SK-N-SH treated with all-trans-retinoic acid at 6 μM for 48 hours (cell line): ENCODE measurements around the gene ZDHHC5.

ENCODE experiments used
- ATAC-seq: fragments of 200-7000 bp; cut with Tn5 transposase; 3 replicates; pipeline ENCODE4 v1.9.1; 2020; ENCODE audit warnings: mild to moderate bottlenecking, moderate library complexity
- ARNTL ChIP-seq: fragments of 450-650 bp; formaldehyde crosslinking; IDR thresholded peaks from 2 replicates; pipeline ENCODE4 v1.5.0; 2020; ENCODE audit warnings: low read depth, mild to moderate bottlenecking, moderate library complexity, borderline replicate concordance
- BACH2 ChIP-seq: fragments of 250-450 bp; sonication (Bioruptor Pico); IDR thresholded peaks from 2 replicates; pipeline ENCODE4 v1.9.0; 2021; ENCODE audit warnings: mild to moderate bottlenecking, borderline replicate concordance
- CSDC2 ChIP-seq: fragments of 250-450 bp; sonication (Bioruptor Pico); IDR thresholded peaks from 2 replicates; pipeline ENCODE4 v1.5.0; 2020; ENCODE audit warnings: mild to moderate bottlenecking, moderate library complexity
- GLIS3 ChIP-seq: fragments of 250-450 bp; sonication (Bioruptor Pico); IDR thresholded peaks from 2 replicates; pipeline ENCODE4 v1.5.0; 2020; ENCODE audit warnings: mild to moderate bottlenecking, moderate library complexity
- ISL1 ChIP-seq: fragments of 250-450 bp; sonication (Bioruptor Pico); IDR thresholded peaks from 2 replicates; pipeline ENCODE4 v2.1.2; 2022; ENCODE audit warnings: mild to moderate bottlenecking, moderate library complexity
- OSR1 ChIP-seq: fragments of 250-450 bp; sonication (Bioruptor Pico); IDR thresholded peaks from 2 replicates; pipeline ENCODE4 v1.8.0; 2022; ENCODE audit warnings: moderate library complexity, mild to moderate bottlenecking, inconsistent platforms
- PPARA ChIP-seq: fragments of 250-450 bp; sonication (Bioruptor Pico); IDR thresholded peaks from 2 replicates; pipeline ENCODE4 v1.5.0; 2020; ENCODE audit warnings: mild to moderate bottlenecking, borderline replicate concordance
- RARB ChIP-seq: fragments of 250-450 bp; sonication (Bioruptor Pico); IDR thresholded peaks from 2 replicates; pipeline ENCODE4 v1.8.0; 2021; ENCODE audit warnings: mild to moderate bottlenecking, moderate library complexity
- SNAI2 ChIP-seq: fragments of 250-450 bp; sonication (Bioruptor Pico); IDR thresholded peaks from 2 replicates; pipeline ENCODE4 v1.5.0; 2020; ENCODE audit warnings: mild to moderate bottlenecking, moderate library complexity
- TCF4 ChIP-seq: fragments of 250-450 bp; sonication (Bioruptor Pico); IDR thresholded peaks from 2 replicates; pipeline ENCODE4 v1.8.0; 2021; ENCODE audit warnings: mild to moderate bottlenecking, moderate library complexity, borderline replicate concordance
- TOX ChIP-seq: fragments of 250-450 bp; sonication (Bioruptor Pico); IDR thresholded peaks from 2 replicates; pipeline ENCODE4 v1.8.0; 2021; ENCODE audit warnings: mild to moderate bottlenecking, moderate library complexity, borderline replicate concordance
- ZC3H10 ChIP-seq: fragments of 250-450 bp; sonication (Bioruptor Pico); IDR thresholded peaks from 2 replicates; pipeline ENCODE4 v1.5.1; 2021; ENCODE audit warnings: mild to moderate bottlenecking, moderate library complexity
- ZFP3 ChIP-seq: fragments of 250-450 bp; sonication (Bioruptor Pico); IDR thresholded peaks from 2 replicates; pipeline ENCODE4 v1.5.0; 2020; ENCODE audit warnings: mild to moderate bottlenecking, moderate library complexity
- ZFP30 ChIP-seq: fragments of 450-650 bp; formaldehyde crosslinking; IDR thresholded peaks from 2 replicates; pipeline ENCODE4 v1.5.0; 2022; ENCODE audit warnings: mild to moderate bottlenecking, moderate library complexity
- ZNF565 ChIP-seq: fragments of 450-650 bp; formaldehyde crosslinking; conservative IDR thresholded peaks from 2 replicates; pipeline ENCODE4 v1.5.0; 2020; ENCODE audit warnings: low read depth, mild to moderate bottlenecking, moderate library complexity
- ZNF70 ChIP-seq: fragments of 450-650 bp; formaldehyde crosslinking; IDR thresholded peaks from 2 replicates; pipeline ENCODE4 v1.5.0; 2020; ENCODE audit warnings: mild to moderate bottlenecking, moderate library complexity
- ZNF8 ChIP-seq: fragments of 450-650 bp; formaldehyde crosslinking; IDR thresholded peaks from 2 replicates; pipeline ENCODE4 v1.5.0; 2020; ENCODE audit warnings: mild to moderate bottlenecking, moderate library complexity
- TF ChIP-seq, protein P1 (sequence below): fragments of 250-450 bp; sonication (Bioruptor Pico); IDR thresholded peaks from 2 replicates; pipeline ENCODE4 v1.5.0; 2020; ENCODE audit warnings: mild to moderate bottlenecking, moderate library complexity
- TF ChIP-seq, protein P2 (sequence below): fragments of 250-450 bp; sonication (Bioruptor Pico); IDR thresholded peaks from 2 replicates; pipeline ENCODE4 v1.8.0; 2021; ENCODE audit warnings: low read depth, mild to moderate bottlenecking, moderate library complexity, borderline replicate concordance
- TF ChIP-seq, protein P3 (sequence below): fragments of 250-450 bp; sonication (Bioruptor Pico); IDR thresholded peaks from 2 replicates; pipeline ENCODE4 v1.5.1; 2021; ENCODE audit warnings: mild to moderate bottlenecking, moderate library complexity
- TF ChIP-seq, protein P4 (sequence below): fragments of 250-450 bp; sonication (Bioruptor Pico); IDR thresholded peaks from 2 replicates; pipeline ENCODE4 v1.5.1; 2020; ENCODE audit warnings: low read depth, mild to moderate bottlenecking, moderate library complexity
- TF ChIP-seq, protein P5 (sequence below): fragments of 250-450 bp; sonication (Bioruptor Pico); IDR thresholded peaks from 2 replicates; pipeline ENCODE4 v1.8.0; 2020; ENCODE audit warnings: mild to moderate bottlenecking, moderate library complexity, borderline replicate concordance

Gene ZDHHC5

DNA sequence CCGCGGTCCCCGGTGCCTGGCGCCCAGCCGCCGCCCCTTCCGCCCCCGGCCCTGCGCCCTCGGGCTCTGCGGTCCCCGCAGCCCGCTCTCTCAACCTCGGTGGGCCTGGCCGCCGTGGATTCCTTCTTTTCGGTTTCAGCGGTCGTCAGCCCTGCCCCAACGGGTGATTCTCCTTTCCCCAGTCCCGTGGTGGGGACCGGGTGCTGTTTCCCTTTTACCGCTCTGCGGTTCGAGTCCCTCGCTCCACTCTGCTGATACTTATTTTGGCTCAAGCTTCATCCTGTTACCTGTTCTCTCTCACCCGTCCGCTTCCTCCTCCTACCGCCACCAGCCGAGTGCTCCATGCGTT, 494 bp downstream of the ZDHHC5 start:
- peak; percentile 9 for ATAC-seq
- TF ChIP-seq PPARA = no peak
- TF ChIP-seq ZNF565 = no peak
- no peak for TF ChIP-seq GLIS3
- no peak for TF ChIP-seq ZC3H10 (CRISPR knock-in tag)
- TF ChIP-seq, protein P1, sequence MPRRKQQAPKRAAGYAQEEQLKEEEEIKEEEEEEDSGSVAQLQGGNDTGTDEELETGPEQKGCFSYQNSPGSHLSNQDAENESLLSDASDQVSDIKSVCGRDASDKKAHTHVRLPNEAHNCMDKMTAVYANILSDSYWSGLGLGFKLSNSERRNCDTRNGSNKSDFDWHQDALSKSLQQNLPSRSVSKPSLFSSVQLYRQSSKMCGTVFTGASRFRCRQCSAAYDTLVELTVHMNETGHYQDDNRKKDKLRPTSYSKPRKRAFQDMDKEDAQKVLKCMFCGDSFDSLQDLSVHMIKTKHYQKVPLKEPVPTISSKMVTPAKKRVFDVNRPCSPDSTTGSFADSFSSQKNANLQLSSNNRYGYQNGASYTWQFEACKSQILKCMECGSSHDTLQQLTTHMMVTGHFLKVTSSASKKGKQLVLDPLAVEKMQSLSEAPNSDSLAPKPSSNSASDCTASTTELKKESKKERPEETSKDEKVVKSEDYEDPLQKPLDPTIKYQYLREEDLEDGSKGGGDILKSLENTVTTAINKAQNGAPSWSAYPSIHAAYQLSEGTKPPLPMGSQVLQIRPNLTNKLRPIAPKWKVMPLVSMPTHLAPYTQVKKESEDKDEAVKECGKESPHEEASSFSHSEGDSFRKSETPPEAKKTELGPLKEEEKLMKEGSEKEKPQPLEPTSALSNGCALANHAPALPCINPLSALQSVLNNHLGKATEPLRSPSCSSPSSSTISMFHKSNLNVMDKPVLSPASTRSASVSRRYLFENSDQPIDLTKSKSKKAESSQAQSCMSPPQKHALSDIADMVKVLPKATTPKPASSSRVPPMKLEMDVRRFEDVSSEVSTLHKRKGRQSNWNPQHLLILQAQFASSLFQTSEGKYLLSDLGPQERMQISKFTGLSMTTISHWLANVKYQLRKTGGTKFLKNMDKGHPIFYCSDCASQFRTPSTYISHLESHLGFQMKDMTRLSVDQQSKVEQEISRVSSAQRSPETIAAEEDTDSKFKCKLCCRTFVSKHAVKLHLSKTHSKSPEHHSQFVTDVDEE (CRISPR knock-in tag) = no peak
- no peak for TF ChIP-seq RARB
- TF ChIP-seq OSR1 = no peak
- TF ChIP-seq ARNTL (CRISPR knock-in tag) = no peak
- no peak for TF ChIP-seq CSDC2 (CRISPR knock-in tag)
- TF ChIP-seq, protein P2, sequence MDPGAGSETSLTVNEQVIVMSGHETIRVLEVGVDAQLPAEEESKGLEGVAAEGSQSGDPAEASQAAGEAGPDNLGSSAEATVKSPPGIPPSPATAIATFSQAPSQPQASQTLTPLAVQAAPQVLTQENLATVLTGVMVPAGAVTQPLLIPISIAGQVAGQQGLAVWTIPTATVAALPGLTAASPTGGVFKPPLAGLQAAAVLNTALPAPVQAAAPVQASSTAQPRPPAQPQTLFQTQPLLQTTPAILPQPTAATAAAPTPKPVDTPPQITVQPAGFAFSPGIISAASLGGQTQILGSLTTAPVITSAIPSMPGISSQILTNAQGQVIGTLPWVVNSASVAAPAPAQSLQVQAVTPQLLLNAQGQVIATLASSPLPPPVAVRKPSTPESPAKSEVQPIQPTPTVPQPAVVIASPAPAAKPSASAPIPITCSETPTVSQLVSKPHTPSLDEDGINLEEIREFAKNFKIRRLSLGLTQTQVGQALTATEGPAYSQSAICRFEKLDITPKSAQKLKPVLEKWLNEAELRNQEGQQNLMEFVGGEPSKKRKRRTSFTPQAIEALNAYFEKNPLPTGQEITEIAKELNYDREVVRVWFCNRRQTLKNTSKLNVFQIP (CRISPR knock-in tag) = no peak
- TF ChIP-seq, protein P3, sequence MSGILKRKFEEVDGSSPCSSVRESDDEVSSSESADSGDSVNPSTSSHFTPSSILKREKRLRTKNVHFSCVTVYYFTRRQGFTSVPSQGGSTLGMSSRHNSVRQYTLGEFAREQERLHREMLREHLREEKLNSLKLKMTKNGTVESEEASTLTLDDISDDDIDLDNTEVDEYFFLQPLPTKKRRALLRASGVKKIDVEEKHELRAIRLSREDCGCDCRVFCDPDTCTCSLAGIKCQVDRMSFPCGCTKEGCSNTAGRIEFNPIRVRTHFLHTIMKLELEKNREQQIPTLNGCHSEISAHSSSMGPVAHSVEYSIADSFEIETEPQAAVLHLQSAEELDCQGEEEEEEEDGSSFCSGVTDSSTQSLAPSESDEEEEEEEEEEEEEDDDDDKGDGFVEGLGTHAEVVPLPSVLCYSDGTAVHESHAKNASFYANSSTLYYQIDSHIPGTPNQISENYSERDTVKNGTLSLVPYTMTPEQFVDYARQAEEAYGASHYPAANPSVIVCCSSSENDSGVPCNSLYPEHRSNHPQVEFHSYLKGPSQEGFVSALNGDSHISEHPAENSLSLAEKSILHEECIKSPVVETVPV = no peak
- TF ChIP-seq, protein P4, sequence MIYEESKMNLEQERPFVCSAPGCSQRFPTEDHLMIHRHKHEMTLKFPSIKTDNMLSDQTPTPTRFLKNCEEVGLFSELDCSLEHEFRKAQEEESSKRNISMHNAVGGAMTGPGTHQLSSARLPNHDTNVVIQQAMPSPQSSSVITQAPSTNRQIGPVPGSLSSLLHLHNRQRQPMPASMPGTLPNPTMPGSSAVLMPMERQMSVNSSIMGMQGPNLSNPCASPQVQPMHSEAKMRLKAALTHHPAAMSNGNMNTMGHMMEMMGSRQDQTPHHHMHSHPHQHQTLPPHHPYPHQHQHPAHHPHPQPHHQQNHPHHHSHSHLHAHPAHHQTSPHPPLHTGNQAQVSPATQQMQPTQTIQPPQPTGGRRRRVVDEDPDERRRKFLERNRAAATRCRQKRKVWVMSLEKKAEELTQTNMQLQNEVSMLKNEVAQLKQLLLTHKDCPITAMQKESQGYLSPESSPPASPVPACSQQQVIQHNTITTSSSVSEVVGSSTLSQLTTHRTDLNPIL (CRISPR knock-in tag) = no peak

DNA sequence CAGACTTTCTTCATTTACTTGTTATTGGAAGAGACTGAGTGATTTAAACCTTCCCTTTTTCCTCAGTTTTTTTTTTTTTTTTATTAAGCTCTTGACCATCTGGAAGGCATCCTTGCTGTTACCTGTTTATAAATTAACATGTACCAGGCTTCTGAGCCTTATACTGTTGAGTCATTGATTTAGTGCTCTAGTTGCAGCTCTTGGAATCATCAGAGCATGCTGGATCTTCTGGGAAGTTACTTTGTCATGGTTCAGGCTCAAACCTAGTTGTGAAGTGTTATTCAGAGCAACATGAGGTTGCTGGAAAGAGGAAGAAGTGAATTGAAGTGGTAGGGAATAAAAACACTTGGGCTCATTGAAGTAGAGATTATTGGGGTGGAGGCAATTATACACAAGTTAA, 6.3 kb downstream of the ZDHHC5 start:
- no peak for ATAC-seq
- TF ChIP-seq CSDC2 (CRISPR knock-in tag) (no peak), ZNF8 (CRISPR knock-in tag) (no peak), ARNTL (CRISPR knock-in tag) (no peak), ISL1 (CRISPR knock-in tag) (no peak), TOX (CRISPR knock-in tag) (no peak), ZFP30 (no peak), ZFP3 (no peak), GLIS3 (no peak), SNAI2 (CRISPR knock-in tag) (no peak)
- TF ChIP-seq, protein P5, sequence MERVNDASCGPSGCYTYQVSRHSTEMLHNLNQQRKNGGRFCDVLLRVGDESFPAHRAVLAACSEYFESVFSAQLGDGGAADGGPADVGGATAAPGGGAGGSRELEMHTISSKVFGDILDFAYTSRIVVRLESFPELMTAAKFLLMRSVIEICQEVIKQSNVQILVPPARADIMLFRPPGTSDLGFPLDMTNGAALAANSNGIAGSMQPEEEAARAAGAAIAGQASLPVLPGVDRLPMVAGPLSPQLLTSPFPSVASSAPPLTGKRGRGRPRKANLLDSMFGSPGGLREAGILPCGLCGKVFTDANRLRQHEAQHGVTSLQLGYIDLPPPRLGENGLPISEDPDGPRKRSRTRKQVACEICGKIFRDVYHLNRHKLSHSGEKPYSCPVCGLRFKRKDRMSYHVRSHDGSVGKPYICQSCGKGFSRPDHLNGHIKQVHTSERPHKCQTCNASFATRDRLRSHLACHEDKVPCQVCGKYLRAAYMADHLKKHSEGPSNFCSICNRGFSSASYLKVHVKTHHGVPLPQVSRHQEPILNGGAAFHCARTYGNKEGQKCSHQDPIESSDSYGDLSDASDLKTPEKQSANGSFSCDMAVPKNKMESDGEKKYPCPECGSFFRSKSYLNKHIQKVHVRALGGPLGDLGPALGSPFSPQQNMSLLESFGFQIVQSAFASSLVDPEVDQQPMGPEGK (CRISPR knock-in tag) = no peak
- TF ChIP-seq, protein P2 (CRISPR knock-in tag) = no peak

DNA sequence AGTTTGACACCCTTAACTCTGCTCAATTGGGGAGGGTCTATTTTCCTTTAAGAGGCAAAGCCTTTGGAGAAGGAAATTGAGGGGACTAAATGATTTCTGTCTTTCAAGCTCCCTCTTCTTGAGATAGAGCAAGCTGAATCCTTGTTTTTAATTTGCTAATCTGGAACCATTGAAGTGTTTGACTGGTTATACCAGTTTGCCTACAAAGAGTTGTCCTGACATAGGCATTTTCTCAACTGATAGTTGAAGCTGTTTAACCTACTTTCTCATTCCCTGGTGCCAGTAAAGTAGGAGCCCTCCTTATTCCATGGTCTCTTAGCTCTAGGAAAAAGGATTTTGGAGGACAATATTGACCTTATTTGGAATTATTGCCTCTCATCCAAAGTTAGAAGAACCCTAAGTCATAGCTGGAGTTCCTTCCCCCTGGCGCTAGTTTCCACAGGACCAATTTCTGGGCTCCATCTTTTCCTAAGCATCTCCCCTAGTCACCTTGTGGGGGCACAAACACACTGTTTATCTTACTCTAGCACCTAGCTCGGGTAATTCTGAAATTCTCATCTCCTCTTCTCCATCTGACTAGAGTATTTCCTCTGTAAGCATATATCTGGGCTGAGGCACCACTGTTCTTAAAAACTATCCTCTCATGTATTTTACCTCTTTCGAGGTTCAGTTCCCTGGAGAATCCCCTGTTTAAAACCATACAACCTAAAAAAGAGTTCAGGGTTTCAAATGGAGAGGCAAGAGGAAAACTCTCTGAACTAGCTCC, 7.4 kb downstream of the ZDHHC5 start:
- ATAC-seq = no peak
- TF ChIP-seq RARB (no peak), TCF4 (CRISPR knock-in tag) (no peak), ARNTL (CRISPR knock-in tag) (no peak), ZNF70 (no peak), BACH2 (CRISPR knock-in tag) (no peak), TOX (CRISPR knock-in tag) (no peak), ZC3H10 (CRISPR knock-in tag) (no peak), ZFP30 (no peak), ISL1 (CRISPR knock-in tag) (no peak)
- TF ChIP-seq, protein P2 (CRISPR knock-in tag) = no peak
- TF ChIP-seq, protein P3 = no peak
